Colonic mucosa (tissue), 4 donors: ENCODE data around the gene AGRN. TPM values are rescaled to one million over a fixed set of nuclear protein-coding genes. Genes with fewer than 3 reads are reported as not detected.
"Not testable (repeated sequence)": the region's sequence is repeated elsewhere in the genome, so short reads cannot be mapped to it uniquely, and the experiment has no call there.

Experiments used
- DNase-seq: peaks from one replicate; pipeline ENCODE4 v3.0.0-alpha.2; 2020
- H3K27ac ChIP-seq: fragments of 200-600 bp; one replicate; pipeline ENCODE4 v1.8.0; 2021
- H3K27me3 ChIP-seq: fragments of 200-600 bp; one replicate; pipeline ENCODE4 v1.8.0; 2021
- H3K36me3 ChIP-seq: fragments of 200-600 bp; one replicate; pipeline ENCODE4 v1.8.0; 2021
- H3K4me1 ChIP-seq: fragments of 200-600 bp; one replicate; pipeline ENCODE4 v1.8.0; 2021; ENCODE audit warnings: mild to moderate bottlenecking
- H3K4me3 ChIP-seq: fragments of 200-600 bp; one replicate; pipeline ENCODE4 v1.8.0; 2021
- H3K9ac ChIP-seq, 2 donors: one replicate each; pipeline ENCODE4 v1.7.0; 2013; ENCODE audit warnings: control low read depth in 2 of 2, low read depth in 2 of 2, low read length in 2 of 2
- H3K9me3 ChIP-seq: fragments of 200-600 bp; one replicate; pipeline ENCODE4 v1.8.0; 2021
- CTCF ChIP-seq: fragments of 200-600 bp; IDR thresholded peaks from one replicate; pipeline ENCODE4 v1.8.0; 2022; ENCODE audit warnings: antibody characterized with exemption, mild to moderate bottlenecking
- intact Hi-C: fragments of 100-400 bp; cut with DNase I; formaldehyde crosslinking; loops from one replicate; pipeline ENCODE4 v1.14.1; 2022
- total RNA-seq, 2 donors: library from RNA; stranded (reverse); fragmentation: NEBNext Ultra II Directional in 1 of 2; extraction: Animal tissue kit (Norgen Biotek cat#: 25700) in 1 of 2; gene quantifications; one replicate each; pipeline ENCODE4 v1.2.1, GENCODE V29; 2021
- donor health status: healthy.
- donor health status: DM: no; HTN: no; CAD: no.
- donor health status: DM: no; HTN: no; CAD: no.

The AGRN gene
- total RNA-seq, 2 donors from 2014 or later, result 68.1 to 106 TPM

DNA sequence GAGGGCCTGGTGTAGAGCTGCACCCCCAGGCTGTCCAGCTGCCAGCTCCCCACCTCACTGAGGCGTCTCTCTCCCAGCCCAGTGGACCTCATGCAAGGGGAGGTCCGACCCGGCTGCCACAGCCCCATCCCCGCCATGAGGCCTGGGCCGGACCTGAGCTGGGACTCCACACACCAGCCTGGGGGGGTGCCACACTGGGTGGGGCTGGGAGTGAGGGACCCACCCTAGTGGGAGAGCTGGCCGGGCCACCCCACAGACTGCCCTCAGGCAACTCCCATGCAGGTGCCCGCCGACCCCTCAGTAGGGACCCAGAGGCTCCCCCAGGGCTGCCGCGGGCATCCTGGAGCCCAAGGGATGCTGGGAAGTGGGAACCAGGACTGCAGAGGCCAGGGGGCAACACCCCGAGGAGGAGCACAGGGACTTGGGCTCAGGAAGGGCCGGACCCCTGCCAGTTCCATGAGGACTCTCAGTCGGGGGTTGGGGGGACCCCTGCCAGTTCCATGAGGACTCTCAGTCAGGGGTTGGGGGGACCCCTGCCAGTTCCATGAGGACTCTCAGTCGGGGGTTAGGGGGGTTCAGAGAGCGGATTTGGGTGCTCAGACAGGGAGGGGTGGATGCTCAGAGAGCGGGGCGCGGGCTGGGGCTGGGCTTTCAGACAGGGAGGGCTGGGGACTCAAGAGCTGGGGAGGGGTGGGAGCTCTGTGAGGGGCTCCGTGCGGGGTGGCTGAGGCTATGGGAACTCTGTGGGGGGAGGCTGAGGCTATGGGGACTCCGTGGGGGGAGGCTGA is 55.4 kb downstream of the AGRN start:
- no peak overlapping the region for H3K9ac ChIP-seq
- TF ChIP-seq CTCF, result no peak
- H3K36me3 ChIP-seq, result no peaks in the 10 kb centered on the region
- H3K4me1 ChIP-seq, result peaks cover 13% of the 10 kb centered on the region
- intact Hi-C loops, result no loop called here
- no peak for DNase-seq
- no peaks in the 10 kb centered on the region for H3K9me3 ChIP-seq
- no peak overlapping the region for H3K27ac ChIP-seq
- H3K4me3 ChIP-seq, result no peak overlapping the region
- H3K27me3 ChIP-seq, result peaks cover 4% of the 10 kb centered on the region

DNA sequence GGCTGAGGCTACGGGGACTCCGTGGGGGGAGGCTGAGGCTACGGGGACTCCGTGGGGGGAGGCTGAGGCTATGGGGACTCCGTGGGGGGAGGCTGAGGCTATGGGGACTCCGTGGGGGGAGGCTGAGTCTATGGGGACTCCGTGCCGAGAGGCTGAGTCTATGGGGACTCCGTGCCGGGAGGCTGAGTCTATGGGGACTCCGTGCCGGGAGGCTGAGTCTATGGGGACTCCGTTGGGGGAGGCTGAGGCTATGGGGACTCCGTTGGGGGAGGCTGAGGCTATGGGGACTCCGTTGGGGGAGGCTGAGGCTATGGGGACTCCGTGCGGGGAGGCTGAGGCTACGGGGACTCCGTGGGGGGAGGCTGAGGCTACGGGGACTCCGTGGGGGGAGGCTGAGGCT is 57.5 kb downstream of the AGRN start:
- H3K9ac ChIP-seq, H3K4me3 ChIP-seq, intact Hi-C loops, H3K9me3 ChIP-seq, H3K27me3 ChIP-seq, H3K36me3 ChIP-seq, H3K27ac ChIP-seq, DNase-seq: not testable (repeated sequence)
- peaks cover 13% of the 10 kb centered on the region for H3K4me1 ChIP-seq

- TF ChIP-seq CTCF, result no peak
- Histone ChIP-seq H3K27me3 (no peaks in the 10 kb centered on the region), H3K27ac (no peak overlapping the region), H3K9me3 (no peaks in the 10 kb centered on the region), H3K4me1 (peaks cover 10% of the 10 kb centered on the region), H3K36me3 (no peaks in the 10 kb centered on the region), H3K9ac (peak overlapping the region; percentile 33 to 71), H3K4me3 (peak overlapping the region; percentile 20)
- peak; percentile 65 for DNase-seq
- intact Hi-C loops, result no loop called here
Measured at GRCh38 chr1:1079408-1080121, 59.6 kb downstream of the AGRN start.

DNA sequence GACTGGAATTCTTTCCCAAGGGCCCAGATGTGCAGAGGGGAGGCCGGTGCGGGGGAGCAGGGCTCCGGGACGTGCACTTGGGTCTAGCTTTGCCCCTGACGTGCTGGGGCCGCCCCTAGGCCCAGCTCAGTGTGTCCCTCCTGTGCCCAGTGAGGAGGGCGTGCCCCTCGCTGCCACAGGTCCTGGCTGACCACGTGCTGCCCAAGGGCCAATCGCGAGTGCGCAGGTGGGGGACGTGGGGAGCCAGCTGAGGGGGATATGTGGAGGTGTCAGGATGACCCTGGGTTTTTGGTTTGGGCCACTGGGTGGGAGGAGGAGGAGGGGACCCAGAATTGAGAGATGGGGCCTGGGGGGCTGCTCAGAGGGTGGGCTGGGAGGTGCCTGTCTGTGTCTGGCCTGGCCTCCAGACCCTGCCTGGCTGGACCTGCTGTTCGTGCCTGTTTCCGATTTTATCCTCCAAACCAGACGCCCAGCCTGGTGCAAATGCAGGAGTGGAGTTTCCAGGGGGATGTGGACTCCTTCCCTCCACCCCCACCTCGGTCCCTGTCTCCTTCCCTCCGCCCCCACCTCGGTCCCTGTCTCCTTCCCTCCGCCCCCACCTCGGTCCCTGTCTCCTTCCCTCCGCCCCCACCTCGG is 60.3 kb downstream of the AGRN start:
- intact Hi-C loops, result no loop called here
- Histone ChIP-seq H3K4me3 (peak overlapping the region; percentile 20), H3K9me3 (no peaks in the 10 kb centered on the region), H3K4me1 (peaks cover 8% of the 10 kb centered on the region), H3K27me3 (no peaks in the 10 kb centered on the region), H3K27ac (no peak overlapping the region), H3K9ac (peak overlapping the region; percentile 12 to 33), H3K36me3 (no peaks in the 10 kb centered on the region)
- peak; percentile 72 for DNase-seq
- TF ChIP-seq CTCF, result no peak

GRCh38 chr1:1080951-1081310 is 61.0 kb downstream of the AGRN start:
- no peak for DNase-seq
- no peak for TF ChIP-seq CTCF
- no peak overlapping the region for H3K27ac ChIP-seq
- no peak overlapping the region for H3K9ac ChIP-seq
- no peaks in the 10 kb centered on the region for H3K27me3 ChIP-seq
- intact Hi-C loops, result no loop called here
- no peak overlapping the region for H3K4me3 ChIP-seq
- no peaks in the 10 kb centered on the region for H3K9me3 ChIP-seq
- no peaks in the 10 kb centered on the region for H3K36me3 ChIP-seq
- H3K4me1 ChIP-seq, result peaks cover 8% of the 10 kb centered on the region
